Testis (tissue), 3 donors: ENCODE results near the gene AFAP1L2. TPM values are rescaled to one million over a fixed set of nuclear protein-coding genes. Genes with fewer than 3 reads are reported as not detected.

Source experiments
- DNase-seq: peaks from one replicate; pipeline ENCODE4 v3.0.0-alpha.2; 2019
- H3K27ac ChIP-seq, 2 donors: fragments of 200-600 bp; sonication (generic); one replicate each; pipeline ENCODE4 v1.5.1; 2019
- H3K27me3 ChIP-seq: fragments of 200-600 bp; sonication (generic); one replicate; pipeline ENCODE4 v1.5.1; 2019
- H3K36me3 ChIP-seq: fragments of 200-600 bp; sonication (generic); one replicate; pipeline ENCODE4 v1.5.1; 2017; ENCODE audit warnings: low read depth; ENCODE audit errors: missing control alignments
- H3K4me1 ChIP-seq: fragments of 200-600 bp; sonication (generic); one replicate; pipeline ENCODE4 v1.5.1; 2019
- H3K4me3 ChIP-seq, 2 donors: fragments of 200-600 bp; sonication (generic); one replicate each; pipeline ENCODE4 v1.5.1; 2017 to 2019
- H3K9me3 ChIP-seq: fragments of 200-600 bp; sonication (generic); one replicate; pipeline ENCODE4 v1.5.1; 2017
- POLR2A ChIP-seq: fragments of 450-650 bp; IDR thresholded peaks from one replicate; pipeline ENCODE4 v1.6.1; 2017; ENCODE audit warnings: antibody characterized with exemption, mild to moderate bottlenecking, moderate library complexity
- WGBS, 2 donors: methylation state at CpG; one replicate each; pipeline ENCODE4 v1.1.5; 2018; 5-methylcytosine and 5-hydroxymethylcytosine counted together
- intact Hi-C: fragments of 100-400 bp; cut with DNase I; formaldehyde crosslinking; loops from one replicate; pipeline ENCODE4 v1.15.1; 2023; ENCODE audit warnings: low total_unique reads
- polyA plus RNA-seq: library from polyadenylated mRNA; stranded (reverse); fragments of 350-450 nt; fragmentation: Illumina TruSeq; extraction: RNeasy Lipid Tissue Mini Kit (QIAGEN cat#74804); gene quantifications from one replicate; pipeline ENCODE4 v1.2.3, GENCODE V29; 2014; ENCODE audit warnings: low read depth, low replicate concordance; ENCODE audit not compliant: insufficient read depth
- total RNA-seq, 2 donors: library from RNA; depleted of rRNA; stranded (reverse); fragments of >200 nt; gene quantifications; one replicate each; pipeline ENCODE4 v1.2.3, GENCODE V29; 2016
- TF ChIP-seq, protein P1 (sequence below), 3 experiments: fragments of 450-650 bp in 2 of 3; fragments of 200-600 bp in 1 of 3; sonication (generic) in 1 of 3; IDR thresholded peaks; one replicate each; pipeline ENCODE4 v1.5.1; 2016 to 2019; ENCODE audit warnings: antibody characterized with exemption in 3 of 3, mild to moderate bottlenecking in 2 of 3, moderate library complexity in 1 of 3

Gene AFAP1L2
- total and polyA plus RNA-seq, 3 donors from 2014 or later, result 4.0 to 7.4 (median 6.9) TPM

DNA sequence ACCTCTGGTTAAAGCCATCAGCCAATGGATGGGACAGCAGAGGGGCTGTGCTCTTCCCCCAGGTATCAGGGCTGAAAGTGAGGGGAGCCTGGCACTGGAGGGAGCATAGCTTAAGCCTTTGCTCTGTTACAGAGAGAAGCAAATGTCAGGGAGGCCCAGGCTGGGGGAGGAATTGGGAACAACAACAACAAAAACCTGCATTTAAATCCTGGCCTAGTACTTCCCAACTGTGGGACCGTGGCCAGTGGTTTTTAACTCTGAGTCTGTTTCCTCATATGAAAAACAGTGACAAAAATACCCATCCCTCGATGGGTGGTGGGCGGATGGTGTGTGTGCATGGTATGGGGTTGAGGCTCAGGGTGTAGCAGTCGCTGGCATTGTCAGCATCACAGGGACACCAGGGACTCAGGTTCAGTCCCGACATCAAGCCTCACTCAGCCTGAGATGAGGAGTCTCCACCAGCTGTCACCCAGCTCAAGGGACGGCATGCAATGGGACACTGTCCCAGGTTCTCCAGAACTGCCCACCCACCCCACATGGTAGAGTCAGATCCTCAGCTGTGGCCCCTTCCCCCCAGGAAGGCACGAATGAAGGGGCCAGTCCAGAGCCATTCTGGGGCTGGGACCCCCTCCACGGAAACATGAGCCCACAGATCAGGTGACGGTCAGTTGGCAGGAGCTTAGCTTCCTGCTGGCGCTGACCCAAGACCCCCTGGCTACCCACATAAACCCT is 74.5 kb downstream of the AFAP1L2 start:
- no peak overlapping the region for H3K4me3 ChIP-seq
- DNase-seq, result no peak
- no peaks in the 10 kb centered on the region for H3K9me3 ChIP-seq
- intact Hi-C loops, result no loop called here
- H3K4me1 ChIP-seq, result peaks cover 31% of the 10 kb centered on the region
- H3K27ac ChIP-seq, result no peak overlapping the region
- TF ChIP-seq, protein P1, sequence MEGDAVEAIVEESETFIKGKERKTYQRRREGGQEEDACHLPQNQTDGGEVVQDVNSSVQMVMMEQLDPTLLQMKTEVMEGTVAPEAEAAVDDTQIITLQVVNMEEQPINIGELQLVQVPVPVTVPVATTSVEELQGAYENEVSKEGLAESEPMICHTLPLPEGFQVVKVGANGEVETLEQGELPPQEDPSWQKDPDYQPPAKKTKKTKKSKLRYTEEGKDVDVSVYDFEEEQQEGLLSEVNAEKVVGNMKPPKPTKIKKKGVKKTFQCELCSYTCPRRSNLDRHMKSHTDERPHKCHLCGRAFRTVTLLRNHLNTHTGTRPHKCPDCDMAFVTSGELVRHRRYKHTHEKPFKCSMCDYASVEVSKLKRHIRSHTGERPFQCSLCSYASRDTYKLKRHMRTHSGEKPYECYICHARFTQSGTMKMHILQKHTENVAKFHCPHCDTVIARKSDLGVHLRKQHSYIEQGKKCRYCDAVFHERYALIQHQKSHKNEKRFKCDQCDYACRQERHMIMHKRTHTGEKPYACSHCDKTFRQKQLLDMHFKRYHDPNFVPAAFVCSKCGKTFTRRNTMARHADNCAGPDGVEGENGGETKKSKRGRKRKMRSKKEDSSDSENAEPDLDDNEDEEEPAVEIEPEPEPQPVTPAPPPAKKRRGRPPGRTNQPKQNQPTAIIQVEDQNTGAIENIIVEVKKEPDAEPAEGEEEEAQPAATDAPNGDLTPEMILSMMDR (IDR thresholded peaks at IDR 0.05), result no peak
- TF ChIP-seq POLR2A, result no peak
- 70 to 72% methylated on average over 10 of the region's 10 CpGs for WGBS, 2 donors
- H3K27me3 ChIP-seq, result no peaks in the 10 kb centered on the region
- H3K36me3 ChIP-seq, result no peaks in the 10 kb centered on the region

DNA sequence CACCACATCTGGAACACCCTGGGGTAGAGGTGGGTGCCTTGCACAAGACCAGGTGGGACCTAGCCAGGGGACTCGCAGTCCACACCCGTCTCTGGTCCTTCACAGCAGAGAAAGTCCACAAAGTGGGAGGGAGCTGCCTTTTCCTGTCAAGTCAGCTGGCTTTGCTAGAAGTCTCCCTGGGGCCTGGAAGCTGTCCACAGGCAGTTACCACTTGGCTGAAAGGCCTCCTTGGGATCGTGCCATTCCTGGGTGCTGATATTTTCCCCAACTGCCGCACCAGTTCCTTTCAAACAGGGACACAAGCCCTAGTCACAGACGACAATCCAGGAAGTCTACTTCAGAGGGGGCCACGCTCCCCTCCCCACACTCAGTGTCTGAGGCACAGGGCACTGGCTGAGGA is 75.4 kb downstream of the AFAP1L2 start:
- DNase-seq, result peak; percentile 34
- H3K27ac ChIP-seq, result no peak overlapping the region
- no peak overlapping the region for H3K4me3 ChIP-seq
- no peaks in the 10 kb centered on the region for H3K36me3 ChIP-seq
- intact Hi-C loops, result no loop called here
- TF ChIP-seq POLR2A, result no peak
- TF ChIP-seq, protein P1 (IDR thresholded peaks at IDR 0.05), result no peak
- H3K9me3 ChIP-seq, result no peaks in the 10 kb centered on the region
- H3K27me3 ChIP-seq, result no peaks in the 10 kb centered on the region
- peaks cover 23% of the 10 kb centered on the region for H3K4me1 ChIP-seq
- WGBS, 2 donors, result 75 to 92% methylated on average over 2 to 6 of the region's 6 CpGs

DNA sequence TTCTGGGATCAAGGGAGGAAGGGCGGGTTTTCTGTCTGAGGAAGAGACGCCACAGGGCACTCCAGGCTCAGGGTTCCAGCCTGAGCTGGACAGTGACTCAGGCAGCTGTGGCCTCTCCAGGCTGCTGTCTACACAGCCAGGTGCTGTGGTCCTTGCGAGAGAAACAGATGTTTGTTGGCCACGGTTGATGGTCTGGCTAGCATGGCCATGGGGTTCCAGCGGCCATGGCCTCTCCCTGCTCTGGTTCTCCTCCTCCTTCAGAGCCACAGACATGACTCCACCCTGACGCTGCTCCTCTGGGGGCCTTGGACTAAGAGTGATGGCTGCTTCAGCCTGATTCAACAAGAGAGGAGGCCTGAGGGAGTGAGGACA is 75.9 kb downstream of the AFAP1L2 start:
- WGBS, 2 donors, result 72 to 84% methylated on average over 4 to 6 of the region's 6 CpGs
- H3K27ac ChIP-seq, result no peak overlapping the region
- H3K36me3 ChIP-seq, result no peaks in the 10 kb centered on the region
- peaks cover 21% of the 10 kb centered on the region for H3K4me1 ChIP-seq
- H3K4me3 ChIP-seq, result no peak overlapping the region
- DNase-seq, result no peak
- H3K9me3 ChIP-seq, result no peaks in the 10 kb centered on the region
- TF ChIP-seq POLR2A, result no peak
- TF ChIP-seq, protein P1 (IDR thresholded peaks at IDR 0.05), result no peak
- no peaks in the 10 kb centered on the region for H3K27me3 ChIP-seq
- intact Hi-C loops, result no loop called here

DNA sequence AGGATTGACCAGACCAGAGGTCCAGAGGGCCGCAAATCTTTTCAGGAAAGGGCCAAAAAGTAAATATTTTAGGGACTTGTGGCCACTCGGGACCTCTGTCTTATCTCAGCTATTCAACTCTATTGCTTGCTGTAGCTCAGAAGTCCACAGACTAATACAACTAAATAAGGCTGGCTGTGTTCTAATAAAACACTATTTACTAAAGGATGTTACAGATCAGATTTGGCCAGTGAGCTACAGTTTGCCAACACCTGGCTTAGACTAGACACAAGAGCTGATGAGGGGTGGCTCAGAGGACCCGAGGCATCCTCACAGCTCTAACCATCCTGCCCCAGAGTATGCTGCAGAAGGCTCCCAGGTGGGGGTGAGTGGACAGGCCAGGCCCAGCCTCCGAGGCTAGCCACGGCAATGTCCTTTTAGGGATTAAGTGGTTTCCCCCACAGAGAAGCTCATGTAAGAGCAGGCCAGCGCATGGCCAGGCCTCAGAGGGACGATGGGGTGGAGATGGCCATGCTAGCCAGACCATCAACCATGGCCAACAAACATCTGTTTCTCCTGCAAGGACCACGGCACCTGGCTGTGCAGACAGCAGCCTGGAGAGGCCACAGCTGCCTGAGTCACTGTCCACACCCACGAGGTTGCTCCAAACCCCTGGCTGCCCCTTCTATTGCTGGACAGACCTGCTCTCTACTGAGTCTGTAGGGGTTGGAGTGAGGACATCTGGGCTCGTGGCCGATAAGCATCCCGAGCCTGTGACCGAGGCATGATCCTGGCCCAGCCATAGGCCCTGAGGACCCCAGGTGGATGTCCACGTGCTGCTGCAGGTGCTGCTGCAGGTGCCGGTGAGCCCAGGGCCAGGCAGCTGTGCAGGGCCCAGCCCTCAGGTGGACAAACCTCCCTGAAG is 76.5 kb downstream of the AFAP1L2 start:
- H3K4me3 ChIP-seq, result no peak overlapping the region
- no peaks in the 10 kb centered on the region for H3K9me3 ChIP-seq
- TF ChIP-seq, protein P1 (IDR thresholded peaks at IDR 0.05), result no peak
- no peak for TF ChIP-seq POLR2A
- peaks cover 15% of the 10 kb centered on the region for H3K4me1 ChIP-seq
- WGBS, 2 donors, result 77 to 82% methylated on average over 6 to 15 of the region's 15 CpGs
- no peaks in the 10 kb centered on the region for H3K36me3 ChIP-seq
- no peaks in the 10 kb centered on the region for H3K27me3 ChIP-seq
- DNase-seq, result no peak
- no peak overlapping the region for H3K27ac ChIP-seq
- intact Hi-C loops, result no loop called here
